HL-60 (cell line): ENCODE measurements around the gene OR2D3.
A peak's percentile ranks its signal among the peaks of the same experiment; 100 is the strongest.

ENCODE experiments used
- DNase-seq, 2 experiments: peaks; one replicate each; pipeline ENCODE4 v3.0.0-alpha.2; 2010 to 2020; ENCODE audit warnings: low read depth in 1 of 2, low spot score in 1 of 2
- H3K27ac ChIP-seq: fragments of 250-450 bp; sonication (Bioruptor Pico); replicated peaks from 2 replicates; pipeline ENCODE4 v1.5.1; 2020; ENCODE audit warnings: mild to moderate bottlenecking, moderate library complexity
- H3K27me3 ChIP-seq: fragments of 250-450 bp; sonication (Bioruptor Pico); 2 replicates; pipeline ENCODE4 v1.5.1; 2021; ENCODE audit warnings: mild to moderate bottlenecking, moderate library complexity; ENCODE audit not compliant: insufficient read depth, poor library complexity, severe bottlenecking
- H3K4me3 ChIP-seq: replicated peaks from 2 replicates; pipeline ENCODE4 v1.5.1; 2011; ENCODE audit warnings: mild to moderate bottlenecking, control low read depth, low read length; ENCODE audit not compliant: insufficient read depth
- CTCF ChIP-seq: IDR thresholded peaks from one replicate; pipeline ENCODE4 v1.5.1; 2011; ENCODE audit warnings: low read length, control low read depth, inconsistent platforms; ENCODE audit not compliant: insufficient read depth
- GABPA ChIP-seq: IDR thresholded peaks from 2 replicates; pipeline ENCODE4 v1.6.1; 2012; ENCODE audit warnings: low read depth
- POLR2AphosphoS5 ChIP-seq: IDR thresholded peaks from 2 replicates; pipeline ENCODE4 v1.6.1; 2012; ENCODE audit warnings: low read depth
- REST ChIP-seq: IDR thresholded peaks from 2 replicates; pipeline ENCODE4 v1.6.1; 2012; ENCODE audit warnings: low read depth; ENCODE audit not compliant: insufficient replicate concordance
- SPI1 ChIP-seq: IDR thresholded peaks from 2 replicates; pipeline ENCODE4 v1.6.1; 2012; ENCODE audit warnings: low read depth, mild to moderate bottlenecking, borderline replicate concordance

The OR2D3 gene

GRCh38 chr11:6925007-6925577 lies 4.3 kb downstream of the OR2D3 start:
- H3K4me3 ChIP-seq, result no peak overlapping the region
- TF ChIP-seq CTCF (no peak), POLR2AphosphoS5 (no peak), REST (no peak), GABPA (no peak), SPI1 (no peak)
- H3K27ac ChIP-seq, result no peak overlapping the region
- H3K27me3 ChIP-seq, result no peaks in the 10 kb centered on the region
- DNase-seq, result no peak

GRCh38 chr11:6925636-6926207 lies 4.9 kb downstream of the OR2D3 start:
- no peak overlapping the region for H3K27ac ChIP-seq
- no peaks in the 10 kb centered on the region for H3K27me3 ChIP-seq
- DNase-seq, result no peak
- H3K4me3 ChIP-seq, result peak overlapping the region; percentile 59
- TF ChIP-seq GABPA, result no peak; the same call in 1 of the 2 replicates

GRCh38 chr11:6926208-6927029 lies 5.6 kb downstream of the OR2D3 start, which contains the start of gene ZNF215:
Gene ZNF215 (plus strand): TSS chr11:6926426. CDS start chr11:6932273, 5,847 bp downstream.
- no peaks in the 10 kb centered on the region for H3K27me3 ChIP-seq
- H3K27ac ChIP-seq, result peak within 1 kb of the TSS; percentile 66
- TF ChIP-seq GABPA (peak; percentile 57), POLR2AphosphoS5 (0 out of 2 replicates have a peak, but pooled peaks have one; percentile 19), REST (peak; percentile 9), SPI1 (no peak), CTCF (no peak)
- DNase-seq, result peak; percentile 44 to 62
- peak within 1 kb of the TSS; percentile 59 for H3K4me3 ChIP-seq

GRCh38 chr11:6927030-6927617 lies 6.3 kb downstream of the OR2D3 start:
- Histone ChIP-seq H3K4me3 (peak overlapping the region; percentile 59), H3K27ac (peak overlapping the region; percentile 66; the same call in 1 of the 2 replicates), H3K27me3 (no peaks in the 10 kb centered on the region)
- DNase-seq, result no peak
- no peak for TF ChIP-seq POLR2AphosphoS5
- TF ChIP-seq SPI1, result peak; percentile 8; the same call in 1 of the 2 replicates
- no peak for TF ChIP-seq GABPA
